GM21526 (cell line): Measurements from ENCODE around the gene WDFY4.

Experiments
- ATAC-seq: cut with Tn5 transposase; IDR thresholded peaks from one replicate; pipeline ENCODE4 v1.9.1; 2021; ENCODE audit warnings: moderate library complexity; ENCODE audit not compliant: unreplicated experiment, low FRiP score

The WDFY4 gene

DNA sequence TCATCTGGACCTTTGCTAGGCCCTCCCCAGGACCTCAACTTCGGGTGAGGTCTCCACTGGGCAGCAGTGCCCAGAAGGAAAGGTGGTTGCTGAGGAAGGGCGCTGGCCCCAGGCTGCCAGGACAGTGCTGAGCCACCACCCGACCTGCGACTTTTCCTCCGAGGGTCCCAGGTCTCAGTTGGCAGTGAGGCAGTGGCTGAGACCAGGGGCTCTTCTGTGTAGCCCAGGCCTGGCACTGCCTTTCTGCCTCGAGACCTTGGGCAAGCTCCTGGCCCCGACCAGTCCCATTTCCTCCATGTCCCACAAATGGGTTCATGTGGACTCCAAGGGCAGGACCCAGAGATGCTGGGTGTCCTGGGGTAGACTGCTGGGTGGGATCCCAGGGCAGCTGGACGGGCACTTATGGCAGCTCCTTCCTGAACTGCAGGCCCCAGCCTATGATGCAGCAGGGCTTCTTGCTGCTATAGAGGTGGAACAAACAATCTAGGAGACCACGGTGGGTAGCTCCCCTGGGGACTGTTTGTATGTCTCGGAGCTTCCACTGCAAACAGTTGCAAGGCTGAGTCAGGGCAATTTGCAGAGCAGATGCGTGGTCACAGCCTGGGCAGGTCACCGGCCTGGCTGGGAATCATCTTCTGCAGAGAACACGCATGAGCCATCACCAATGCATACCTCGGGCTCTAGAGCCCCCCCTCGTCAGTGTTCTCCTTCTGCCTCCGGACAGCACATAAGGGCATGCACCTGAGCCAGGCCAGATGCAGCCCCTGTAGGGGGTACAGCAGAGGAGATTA is 272.9 kb downstream of the WDFY4 start:
- ATAC-seq, result no peak

DNA sequence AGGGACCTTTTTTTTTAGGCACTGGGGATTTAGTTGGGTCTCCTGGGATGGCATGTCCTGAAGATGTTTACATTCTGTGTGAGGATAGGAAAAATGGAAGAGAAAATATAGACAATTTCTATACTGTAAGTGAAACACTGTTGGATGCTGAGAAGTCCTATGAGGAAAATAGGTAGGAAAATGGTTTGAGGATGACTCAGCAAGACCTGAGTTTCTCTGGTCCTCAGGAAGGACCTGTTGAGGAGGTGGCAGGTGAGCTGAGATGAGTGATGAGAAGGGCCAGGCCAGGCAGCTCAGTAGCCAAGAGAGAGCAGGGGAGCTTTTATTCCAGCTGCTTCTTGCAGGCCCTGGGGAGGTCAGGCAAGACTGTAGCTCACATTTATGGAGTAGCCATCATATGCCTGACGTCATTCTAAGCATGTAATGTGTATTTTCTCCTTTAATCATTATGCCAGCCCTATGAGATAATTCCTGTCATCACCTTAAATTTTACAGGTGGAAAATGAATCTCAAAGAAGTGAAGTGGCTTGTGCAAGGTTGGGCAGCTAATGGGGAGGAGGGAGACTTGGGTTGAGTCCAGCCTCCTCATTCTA is 274.0 kb downstream of the WDFY4 start:
- ATAC-seq, result no peak

DNA sequence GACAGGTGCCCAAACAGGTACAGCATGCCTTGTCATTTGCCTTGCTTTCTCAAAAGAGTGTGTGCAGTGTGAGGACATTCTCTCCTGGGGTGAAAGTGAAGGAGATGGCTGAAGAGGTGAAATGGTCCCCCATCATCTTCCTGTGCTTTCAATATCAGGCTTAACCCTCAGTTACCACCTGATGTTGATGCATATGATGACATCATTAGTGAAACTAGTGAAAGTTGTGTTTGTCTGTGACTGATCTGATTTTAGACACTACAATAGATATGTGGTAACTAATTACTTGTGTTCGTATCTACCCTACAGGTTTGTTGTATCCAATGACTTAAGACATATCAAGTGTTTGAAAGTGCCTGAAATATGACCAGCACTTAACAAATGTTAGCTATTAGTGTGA is 279.4 kb downstream of the WDFY4 start:
- no peak for ATAC-seq

DNA sequence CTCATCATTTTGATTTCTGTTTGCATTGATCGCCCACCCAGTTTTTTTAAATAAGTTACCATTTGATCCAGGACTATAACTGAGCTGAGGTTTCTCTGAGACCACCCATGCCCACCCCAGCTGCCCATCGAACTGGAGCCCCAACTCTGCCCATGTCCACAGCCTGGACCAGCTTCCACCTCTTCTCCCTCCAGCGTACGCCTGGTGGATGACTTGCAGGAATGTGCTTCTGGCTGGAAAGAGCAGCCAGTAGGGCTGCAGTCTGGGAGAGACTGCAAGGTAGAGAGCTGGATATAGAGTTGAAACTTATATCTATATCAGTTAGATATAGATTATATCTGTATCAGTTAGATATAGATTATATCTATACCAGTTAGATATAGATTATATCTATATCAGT is 280.8 kb downstream of the WDFY4 start:
- ATAC-seq, result no peak

DNA sequence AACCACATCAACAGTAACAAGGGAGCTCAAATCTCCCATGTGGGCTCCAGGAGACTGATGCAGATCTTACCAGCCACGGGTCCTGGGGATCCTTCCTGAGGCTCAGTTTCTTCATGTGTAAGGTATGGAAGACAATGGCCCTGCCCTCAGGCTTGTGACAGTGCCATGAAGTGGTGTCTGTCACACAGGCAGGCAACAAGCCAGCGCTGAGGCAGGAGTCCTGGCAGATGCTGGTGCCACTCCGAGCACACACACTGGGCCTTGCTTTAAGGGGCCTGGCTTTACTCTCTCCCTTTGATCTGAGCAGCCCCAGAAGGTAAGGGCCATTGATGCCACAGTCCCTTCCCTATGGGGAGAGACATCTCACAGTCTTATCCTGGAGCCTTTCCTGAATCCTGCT is 283.4 kb downstream of the WDFY4 start:
- ATAC-seq, result no peak

DNA sequence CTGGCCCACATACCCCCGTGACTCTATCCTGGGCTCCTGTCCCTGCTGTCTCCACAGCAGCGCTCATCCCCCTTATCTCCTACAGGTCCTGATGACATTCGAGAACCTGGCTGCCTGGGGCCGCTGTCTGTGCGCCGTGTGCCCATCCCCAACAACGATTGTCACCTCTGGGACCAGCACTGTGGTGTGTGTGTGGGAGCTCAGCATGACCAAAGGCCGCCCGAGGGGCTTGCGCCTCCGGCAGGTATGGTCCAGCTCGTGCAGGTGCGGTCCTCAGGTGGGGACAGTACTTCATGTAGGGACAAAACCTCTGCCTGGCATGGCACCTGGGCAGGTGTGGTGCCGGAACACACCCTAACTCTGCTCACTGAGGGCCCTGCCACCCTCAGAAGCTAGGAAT is 285.4 kb downstream of the WDFY4 start:
- ATAC-seq, result no peak

DNA sequence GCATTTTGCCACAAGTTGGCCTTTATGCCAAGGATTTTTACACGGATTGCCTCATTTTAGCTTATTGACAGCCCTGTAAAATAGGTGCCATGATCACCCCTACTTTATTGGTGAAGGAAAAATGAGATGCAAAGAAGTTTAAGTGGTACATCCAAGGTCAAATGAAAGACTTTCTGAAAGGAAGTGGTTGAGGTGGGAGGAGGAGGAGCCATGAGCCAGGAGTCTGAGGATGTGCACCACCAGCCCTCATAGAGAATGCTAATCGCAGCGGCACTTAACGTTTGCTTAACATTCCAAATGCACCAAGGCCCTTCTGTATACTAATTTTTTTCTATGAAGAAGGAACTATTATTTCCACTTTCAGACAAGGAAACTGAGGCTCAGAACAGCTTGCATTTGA is 286.0 kb downstream of the WDFY4 start:
- ATAC-seq, result no peak

DNA sequence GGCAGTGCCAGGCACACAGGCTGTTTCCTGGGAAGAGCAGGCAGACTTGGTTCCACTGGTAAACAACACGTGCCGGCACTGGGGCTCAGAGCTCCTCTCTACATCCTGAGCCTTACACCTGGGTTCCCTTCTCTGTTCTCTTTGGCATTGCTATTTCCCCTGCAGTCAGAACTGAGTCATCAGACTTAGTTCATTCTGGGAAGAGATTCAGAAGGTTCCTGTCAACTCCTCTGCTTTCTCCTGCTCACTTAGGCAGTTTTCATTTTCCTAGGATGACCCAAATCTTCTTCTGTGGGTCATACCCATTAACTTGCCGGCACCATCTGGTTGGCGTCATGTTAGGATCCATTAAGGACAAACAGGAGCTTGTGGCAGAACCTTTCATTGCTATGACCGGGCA is 288.4 kb downstream of the WDFY4 start:
- ATAC-seq, result no peak

DNA sequence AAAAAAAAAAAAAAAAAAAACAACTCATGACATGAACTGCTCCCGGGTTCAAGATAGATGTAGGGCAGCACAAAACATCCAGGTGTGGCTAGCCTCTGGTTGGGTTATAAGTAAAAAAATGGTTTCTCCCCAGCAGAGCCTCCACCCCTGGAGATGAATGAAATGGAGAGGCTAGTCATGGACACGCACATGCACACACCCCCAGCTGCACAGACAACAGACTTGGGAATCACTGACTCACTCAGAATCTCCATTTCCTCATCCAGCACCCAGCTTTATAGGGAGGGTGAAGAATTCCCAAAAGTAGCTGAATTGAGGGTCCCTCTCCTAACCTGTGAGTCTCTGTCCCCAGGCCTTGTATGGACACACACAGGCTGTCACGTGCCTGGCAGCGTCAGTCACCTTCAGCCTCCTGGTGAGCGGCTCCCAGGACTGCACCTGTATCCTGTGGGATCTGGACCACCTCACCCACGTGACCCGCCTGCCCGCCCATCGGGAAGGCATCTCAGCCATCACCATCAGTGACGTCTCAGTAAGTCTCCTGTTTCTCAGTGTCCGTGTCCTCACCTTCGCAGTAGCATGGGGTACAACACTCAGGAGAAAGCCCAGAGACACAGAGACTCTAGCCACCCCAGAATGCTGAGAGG is 290.0 kb downstream of the WDFY4 start:
- no peak for ATAC-seq

DNA sequence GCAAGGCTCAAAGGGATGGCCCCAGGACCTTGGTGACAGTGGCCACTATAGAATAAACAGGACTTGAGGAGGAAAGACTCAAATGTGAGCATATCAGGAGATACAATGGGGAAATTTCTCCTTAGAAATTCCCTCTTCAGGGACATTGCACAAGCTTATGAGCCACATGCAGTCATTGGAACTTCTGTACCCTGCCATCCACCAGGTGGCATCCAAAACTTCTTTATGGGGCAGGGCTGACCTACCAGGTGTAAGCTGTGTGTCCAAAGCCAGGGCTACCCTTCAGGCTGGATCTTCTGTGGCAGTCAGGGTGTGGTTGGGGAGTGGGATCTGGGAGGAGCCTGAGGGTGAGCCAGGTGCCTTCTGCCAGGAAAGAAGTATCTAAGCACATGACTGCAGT is 291.5 kb downstream of the WDFY4 start:
- ATAC-seq, result no peak

DNA sequence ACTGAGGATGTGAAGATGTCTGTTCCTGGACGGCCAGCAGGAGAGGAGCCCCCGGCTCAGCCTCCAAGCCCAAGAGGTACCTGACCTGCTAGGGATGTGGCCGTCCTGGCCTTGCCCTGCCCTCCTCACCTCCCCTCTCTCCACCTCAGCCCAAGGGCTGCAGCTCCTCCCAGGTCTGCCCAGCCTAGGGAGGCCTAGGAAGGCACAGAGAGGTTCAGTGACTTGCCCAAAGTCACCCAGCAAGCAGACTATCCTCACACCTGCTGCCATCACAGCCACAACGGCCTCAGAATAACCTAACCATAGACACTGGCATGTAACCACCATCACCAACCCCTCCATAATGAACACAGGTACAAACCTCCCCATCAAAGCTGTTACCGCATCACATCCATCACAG is 293.6 kb downstream of the WDFY4 start:
- no peak for ATAC-seq

DNA sequence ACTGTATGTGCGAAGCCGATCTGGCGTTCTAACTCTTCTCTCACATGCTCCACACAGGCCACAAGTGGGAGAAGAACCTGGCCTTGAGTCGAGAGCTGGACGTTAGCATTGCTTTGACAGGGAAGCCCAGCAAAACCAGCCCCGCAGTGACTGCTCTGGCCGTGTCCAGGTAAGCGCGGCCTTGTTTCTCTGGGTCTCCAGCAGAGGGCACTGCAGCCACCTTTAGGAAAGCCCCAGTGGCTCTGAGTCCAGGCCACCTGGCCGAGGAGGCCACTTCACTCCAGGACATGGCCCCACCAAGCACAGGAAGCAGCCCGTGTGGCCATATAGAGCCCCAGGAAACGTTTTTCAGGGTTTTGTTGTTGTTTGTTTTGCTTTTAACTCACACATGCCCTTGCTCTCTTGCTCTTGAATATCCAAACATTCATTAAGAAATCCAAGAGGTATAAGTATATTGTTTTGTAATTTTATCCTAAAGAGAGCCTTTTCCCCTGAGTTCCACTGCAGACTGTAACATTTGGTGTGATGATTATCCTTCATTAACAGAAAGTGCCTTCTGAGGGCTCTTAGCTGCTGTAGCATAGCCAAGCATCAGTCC is 296.7 kb downstream of the WDFY4 start:
- ATAC-seq, result no peak

DNA sequence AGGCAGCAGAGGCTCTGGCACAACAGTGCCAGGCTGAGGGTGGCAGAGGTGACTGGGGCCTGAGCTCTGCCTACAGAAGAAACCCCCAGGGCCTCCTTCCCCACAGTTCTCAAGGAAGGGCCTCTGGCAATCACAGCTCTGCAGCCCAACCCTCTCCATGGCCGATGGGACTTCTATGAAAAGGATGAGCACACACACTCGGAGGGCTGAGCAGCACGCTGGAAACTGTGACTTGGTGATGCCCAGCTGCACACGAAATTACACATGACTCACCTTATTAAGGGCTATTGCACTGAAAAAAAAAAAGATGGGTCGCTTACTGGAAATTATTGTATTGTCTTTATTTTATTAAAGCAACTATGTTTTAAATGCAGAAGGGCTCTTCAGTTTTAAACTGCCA is 297.9 kb downstream of the WDFY4 start:
- no peak for ATAC-seq

DNA sequence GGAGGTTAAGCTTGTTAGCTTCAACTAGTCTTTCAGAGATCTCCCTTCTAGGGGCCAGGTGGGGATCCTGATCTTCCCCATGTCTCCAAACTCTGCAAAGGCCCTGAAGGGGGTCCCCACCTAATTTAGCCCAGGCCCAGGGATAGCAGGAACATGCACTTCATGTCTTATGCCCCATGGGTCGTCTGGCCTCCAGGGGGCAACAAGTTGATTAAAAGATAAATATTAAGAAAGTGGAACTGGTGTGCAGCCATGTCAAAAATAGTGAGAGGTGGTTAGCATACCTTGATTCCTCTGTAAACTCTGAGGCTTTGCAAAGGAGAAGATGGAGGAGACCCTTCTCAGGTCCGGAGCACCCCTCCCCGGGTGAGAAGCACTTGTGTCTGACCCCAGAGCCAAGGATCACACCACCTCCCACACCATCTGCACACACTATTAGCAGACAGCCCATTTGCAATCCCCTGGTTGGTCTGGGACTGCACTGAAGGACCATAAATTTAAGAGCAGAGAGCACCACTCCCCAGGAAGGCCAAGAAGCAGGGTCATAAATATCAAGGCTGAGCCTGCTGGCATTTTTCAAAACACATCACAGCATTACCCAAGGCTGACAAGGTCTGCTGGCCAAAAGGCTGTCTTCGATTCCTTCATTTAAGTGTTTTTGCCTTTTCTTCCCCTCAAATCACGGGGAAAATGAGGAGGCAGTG is 299.1 kb downstream of the WDFY4 start:
- ATAC-seq, result no peak

DNA sequence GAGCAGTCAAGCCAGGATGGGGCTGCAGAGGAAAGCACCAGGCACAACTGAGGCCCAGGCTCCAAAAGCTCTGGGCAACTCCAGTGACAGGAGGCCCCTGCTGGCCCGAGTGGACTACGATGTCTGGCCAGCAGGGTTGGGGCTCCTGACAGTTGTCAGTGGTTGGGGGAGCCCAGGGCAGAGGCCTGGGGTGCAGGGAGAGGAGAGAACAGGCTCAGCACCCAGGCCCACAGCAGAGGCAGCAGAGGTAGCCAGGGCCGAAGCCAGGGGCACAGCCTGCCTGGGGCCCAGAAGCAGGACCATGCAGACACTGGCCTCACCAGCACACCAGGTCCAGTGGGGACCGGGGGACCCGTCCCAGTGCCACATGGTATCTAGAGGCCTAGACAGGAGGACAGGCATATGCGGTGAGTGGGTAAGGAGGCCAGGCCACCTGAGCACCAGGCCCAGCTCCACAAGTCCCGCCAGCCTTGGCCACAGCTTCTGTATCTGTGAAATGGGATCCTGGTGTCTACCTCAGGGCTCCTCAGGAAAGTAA is 301.0 kb downstream of the WDFY4 start:
- ATAC-seq, result no peak

DNA sequence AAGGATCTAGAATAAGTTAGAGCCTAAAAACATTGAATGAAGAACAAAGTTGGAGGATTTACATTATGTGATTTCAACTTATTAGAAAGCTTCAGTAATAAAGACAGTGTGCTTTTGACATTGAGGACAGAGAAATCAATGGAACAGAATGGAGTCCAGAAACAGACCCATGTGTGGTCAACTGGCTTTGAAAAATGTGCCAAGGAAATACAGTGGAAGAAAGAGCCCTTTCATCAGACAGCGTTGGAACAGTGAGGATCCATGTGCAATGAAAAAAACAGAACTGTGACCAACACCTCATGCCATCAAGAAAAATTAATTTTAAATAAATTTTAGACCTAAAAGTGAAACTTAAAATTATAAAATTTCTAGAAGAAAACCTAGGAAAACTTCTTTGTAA is 305.6 kb downstream of the WDFY4 start:
- ATAC-seq, result no peak

DNA sequence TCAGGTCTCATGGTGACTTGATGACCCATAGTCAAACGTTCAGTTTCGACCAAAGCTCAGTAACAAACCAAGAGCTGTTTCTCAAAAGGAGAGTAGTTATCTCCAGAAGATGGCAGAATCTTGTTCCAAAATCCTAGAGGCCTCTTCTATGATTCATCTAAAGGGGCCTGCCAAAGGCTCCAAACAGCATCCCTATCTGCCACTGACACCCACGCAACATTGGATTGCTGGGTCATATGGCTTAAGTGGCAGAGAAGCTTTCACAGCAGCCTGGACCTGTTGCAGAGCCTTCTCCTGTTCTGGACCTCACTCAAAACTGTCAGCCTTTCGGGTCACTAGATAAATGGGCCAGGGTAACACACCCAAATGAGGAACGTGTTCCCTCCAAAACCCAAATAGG is 309.0 kb downstream of the WDFY4 start:
- no peak for ATAC-seq

DNA sequence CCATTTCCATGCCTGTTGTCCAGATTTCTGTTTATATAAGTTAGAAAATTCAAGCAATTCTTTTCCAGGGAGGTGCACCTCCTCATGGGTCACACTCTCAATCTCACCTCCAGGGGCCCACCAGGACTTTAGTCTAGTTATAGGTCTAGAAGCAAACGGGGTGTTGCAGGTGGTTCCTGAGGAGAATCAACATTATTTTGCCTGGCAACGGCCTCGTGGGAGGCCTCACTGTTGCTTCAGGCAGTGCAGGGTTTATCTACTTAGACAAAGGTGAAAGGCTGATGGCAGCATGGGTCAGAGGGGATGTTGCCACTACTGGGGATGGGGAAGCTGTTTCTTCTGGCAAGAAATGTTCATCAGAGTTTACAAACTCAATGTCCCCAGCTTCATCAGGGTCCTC is 311.7 kb downstream of the WDFY4 start:
- no peak for ATAC-seq

DNA sequence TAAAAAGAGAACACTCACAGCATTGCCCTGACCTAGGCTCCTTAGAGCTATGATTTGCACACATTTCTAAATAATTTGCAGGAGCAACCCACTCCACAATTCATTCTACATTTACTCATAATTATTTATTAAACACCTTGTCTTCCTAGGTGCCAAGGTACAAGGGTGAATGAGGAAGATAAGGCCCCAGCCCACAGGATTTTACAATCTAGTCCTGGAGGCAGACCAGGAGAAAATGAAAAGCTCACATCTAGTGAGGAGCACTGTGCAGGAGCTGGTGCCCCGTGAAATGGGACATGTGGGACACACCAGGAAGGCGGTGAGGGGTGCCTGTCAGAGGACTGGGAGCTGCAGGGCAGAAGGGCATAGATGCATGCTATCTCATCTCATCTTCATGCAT is 314.7 kb downstream of the WDFY4 start:
- ATAC-seq, result no peak

DNA sequence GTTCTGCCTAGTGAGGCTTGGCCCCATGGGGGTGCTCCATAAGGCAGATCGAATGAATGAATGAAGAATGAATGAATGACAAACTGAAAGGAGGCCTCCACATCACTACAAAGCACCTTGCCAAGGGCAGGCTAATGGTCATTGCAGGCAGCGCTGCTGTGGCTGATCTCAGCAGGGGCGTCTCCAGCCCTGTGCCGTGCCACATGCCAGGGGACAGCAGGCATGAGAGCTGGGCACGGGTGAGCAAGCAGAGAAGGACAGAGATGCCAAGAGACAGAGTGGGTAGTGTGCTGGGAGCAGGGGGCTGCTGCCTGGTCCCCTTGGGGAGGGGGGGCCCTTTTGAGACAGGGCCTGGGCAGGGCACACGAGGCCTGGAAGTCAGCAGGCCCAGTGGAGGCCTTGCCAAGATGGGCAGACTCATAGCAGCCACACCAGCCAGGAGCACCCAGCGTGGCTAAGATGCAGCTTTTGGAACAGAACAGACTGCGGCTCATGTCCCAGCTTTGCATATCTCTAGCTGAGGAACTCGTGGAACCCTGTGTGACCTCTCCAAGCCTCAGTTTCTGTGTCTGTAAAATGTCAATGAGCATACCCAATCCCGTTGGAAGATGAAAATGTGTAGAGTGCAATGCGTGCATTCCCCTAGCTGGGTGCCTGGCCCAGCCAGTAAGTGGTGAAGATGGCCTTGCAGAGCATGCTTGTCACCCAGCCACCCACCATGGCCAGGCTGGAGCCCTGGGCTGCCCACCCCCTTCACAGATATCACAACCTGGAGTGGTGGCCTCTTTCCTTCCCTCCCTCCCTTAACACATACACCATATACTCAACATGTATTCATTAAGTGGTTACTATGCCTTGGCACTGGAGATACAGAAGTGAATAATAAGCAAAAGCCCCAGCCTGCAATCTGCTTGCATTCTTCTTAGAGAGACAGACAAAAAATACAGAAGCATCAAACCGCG is 316.0 kb downstream of the WDFY4 start:
- no peak for ATAC-seq
